Lung (tissue), 12 donors: Measurements from ENCODE around the gene YTHDC1. TPM values are rescaled to one million over a fixed set of nuclear protein-coding genes. Genes with fewer than 3 reads are reported as not detected.

Experiments used
- ATAC-seq: fragments of 200-7000 bp; cut with Tn5 transposase; one replicate; pipeline ENCODE4 v1.9.1; 2020; ENCODE audit warnings: moderate number of reproducible peaks; ENCODE audit not compliant: insufficient read depth, low FRiP score
- DNase-seq, 3 donors: peaks; one replicate each; pipeline ENCODE4 v3.0.0-alpha.2; 2013 to 2017
- H3K27ac ChIP-seq, 2 donors: one replicate each; pipeline ENCODE4 v1.5.1; 2013; ENCODE audit warnings: mild to moderate bottlenecking in 2 of 2, moderate library complexity in 2 of 2, control low read depth in 1 of 2, inconsistent platforms in 1 of 2, low read depth in 1 of 2, low read length in 1 of 2
- H3K27me3 ChIP-seq, 3 donors: one replicate each; pipeline ENCODE4 v1.5.1; 2013; ENCODE audit warnings: low read length in 2 of 3; ENCODE audit not compliant: control insufficient read depth in 3 of 3, insufficient read depth in 3 of 3
- H3K36me3 ChIP-seq, 4 donors: one replicate each; pipeline ENCODE4 v1.5.1; 2013; ENCODE audit warnings: low read length in 4 of 4, mild to moderate bottlenecking in 1 of 4, moderate library complexity in 1 of 4; ENCODE audit not compliant: control insufficient read depth in 4 of 4, insufficient read depth in 4 of 4
- H3K4me1 ChIP-seq, 5 donors: one replicate each; pipeline ENCODE4 v1.5.1; 2013; ENCODE audit warnings: low read length in 5 of 5, mild to moderate bottlenecking in 2 of 5, moderate library complexity in 1 of 5; ENCODE audit not compliant: control insufficient read depth in 5 of 5, insufficient read depth in 5 of 5
- H3K4me3 ChIP-seq: one replicate; pipeline ENCODE4 v1.5.1; 2013; ENCODE audit warnings: mild to moderate bottlenecking, control low read depth, moderate library complexity
- H3K9ac ChIP-seq, 2 donors: one replicate each; pipeline ENCODE4 v1.5.1; 2013; ENCODE audit warnings: low read length in 2 of 2, control low read depth in 1 of 2; ENCODE audit not compliant: insufficient read depth in 1 of 2
- H3K9me3 ChIP-seq, 4 donors: one replicate each; pipeline ENCODE4 v1.5.1; 2013; ENCODE audit warnings: low read length in 3 of 4, mild to moderate bottlenecking in 1 of 4, moderate library complexity in 1 of 4; ENCODE audit not compliant: control insufficient read depth in 4 of 4, insufficient read depth in 3 of 4
- CTCF ChIP-seq: IDR thresholded peaks from 2 replicates; pipeline ENCODE4 v1.5.1; 2012; ENCODE audit warnings: mild to moderate bottlenecking; ENCODE audit errors: control extremely low read depth, extremely low read depth
- WGBS, 2 donors: extraction: QIAGEN DNeasy Blood & Tissue Kit; methylation state at CpG; one replicate each; pipeline ENCODE4 v1.1.7; 2013; 5-methylcytosine and 5-hydroxymethylcytosine counted together
- polyA plus RNA-seq, 2 donors: library from polyadenylated mRNA; stranded (reverse); fragments of 200-250 nt; gene quantifications; one replicate each; pipeline ENCODE4 v1.2.1, GENCODE V29; 2013
- total RNA-seq, 2 donors: library from RNA; depleted of rRNA in 1 of 2; stranded (reverse); fragments of >200 nt in 1 of 2; gene quantifications; one replicate each; pipeline ENCODE4 v1.2.1, GENCODE V29; 2014 to 2021
- donor health status: control.
- donor health status: control.
- donor health status: Bipolar disorder and iron deficiency.
- donor health status: healthy.
- donor health status: DM: yes; HTN: yes; CAD: no.

The YTHDC1 gene
- total and polyA plus RNA-seq, 4 donors: 37.4 to 207 (median 49.2) TPM

- no peak for ATAC-seq
- Histone ChIP-seq H3K27me3 (no peaks in the 10 kb centered on the region), H3K27ac (no peak overlapping the region), H3K9me3 (no peaks in the 10 kb centered on the region), H3K9ac (no peak overlapping the region), H3K4me3 (no peak overlapping the region), H3K4me1 (peaks cover 0 to 3% (median 0%) of the 10 kb centered on the region in 5 donors), H3K36me3 (no peaks in the 10 kb centered on the region)
- TF ChIP-seq CTCF: no peak
- no peak for DNase-seq
- 87 to 90% methylated on average over 4 of the region's 4 CpGs for WGBS, 2 donors
Observed at GRCh38 chr4:68366600-68366999, 16.7 kb upstream of the YTHDC1 start.

GRCh38 chr4:68365068-68365467 lies 15.2 kb upstream of the YTHDC1 start:
- ATAC-seq (no peak), DNase-seq (no peak)
- no peak overlapping the region for H3K27ac ChIP-seq
- peaks cover 0 to 3% (median 0%) of the 10 kb centered on the region in 5 donors for H3K4me1 ChIP-seq
- no peak overlapping the region for H3K4me3 ChIP-seq
- H3K27me3 ChIP-seq: no peaks in the 10 kb centered on the region
- no peaks in the 10 kb centered on the region for H3K9me3 ChIP-seq
- no peak overlapping the region for H3K9ac ChIP-seq
- H3K36me3 ChIP-seq: no peaks in the 10 kb centered on the region
- 95 to 100% methylated on average over 1 of the region's 1 CpG for WGBS, 2 donors
- no peak for TF ChIP-seq CTCF

GRCh38 chr4:68361146-68361589 lies 11.3 kb upstream of the YTHDC1 start:
- Histone ChIP-seq H3K36me3 (no peaks in the 10 kb centered on the region), H3K9me3 (no peaks in the 10 kb centered on the region), H3K27me3 (no peaks in the 10 kb centered on the region), H3K4me3 (no peak overlapping the region), H3K4me1 (no peaks in the 10 kb centered on the region), H3K27ac (no peak overlapping the region), H3K9ac (no peak overlapping the region)
- DNase-seq (no peak), ATAC-seq (no peak)
- TF ChIP-seq CTCF: no peak
- 85 to 92% methylated on average over 3 of the region's 3 CpGs for WGBS, 2 donors

GRCh38 chr4:68360231-68360968 lies 10.5 kb upstream of the YTHDC1 start:
- WGBS, 2 donors: 88 to 90% methylated on average over 4 of the region's 4 CpGs
- no peak for ATAC-seq
- no peak for DNase-seq
- Histone ChIP-seq H3K4me1 (no peaks in the 10 kb centered on the region), H3K27me3 (no peaks in the 10 kb centered on the region), H3K27ac (no peak overlapping the region), H3K4me3 (no peak overlapping the region), H3K9me3 (no peaks in the 10 kb centered on the region), H3K36me3 (no peaks in the 10 kb centered on the region), H3K9ac (no peak overlapping the region)
- TF ChIP-seq CTCF: no peak
